Ovary (tissue), 3 donors: Measurements from ENCODE around the gene STOML1.

Source experiments
- EP300 ChIP-seq: sonication (generic); formaldehyde crosslinking; IDR thresholded peaks from one replicate; pipeline ENCODE4 v1.6.1; 2017; ENCODE audit warnings: antibody characterized with exemption
- POLR2A ChIP-seq: fragments of 450-650 bp; IDR thresholded peaks from one replicate; pipeline ENCODE4 v1.6.1; 2017; ENCODE audit warnings: antibody characterized with exemption, mild to moderate bottlenecking, moderate library complexity
- TF ChIP-seq, protein P1 (sequence below), 3 donors: fragments of 450-650 bp in 2 of 3; fragments of 200-600 bp in 1 of 3; IDR thresholded peaks; one replicate each; pipeline versions ENCODE4 v1.5.1 to v1.8.0; 2016 to 2022; ENCODE audit warnings: antibody characterized with exemption in 3 of 3, mild to moderate bottlenecking in 1 of 3
- donor health status: DM: no; HTN: no; CAD: no.

DNA sequence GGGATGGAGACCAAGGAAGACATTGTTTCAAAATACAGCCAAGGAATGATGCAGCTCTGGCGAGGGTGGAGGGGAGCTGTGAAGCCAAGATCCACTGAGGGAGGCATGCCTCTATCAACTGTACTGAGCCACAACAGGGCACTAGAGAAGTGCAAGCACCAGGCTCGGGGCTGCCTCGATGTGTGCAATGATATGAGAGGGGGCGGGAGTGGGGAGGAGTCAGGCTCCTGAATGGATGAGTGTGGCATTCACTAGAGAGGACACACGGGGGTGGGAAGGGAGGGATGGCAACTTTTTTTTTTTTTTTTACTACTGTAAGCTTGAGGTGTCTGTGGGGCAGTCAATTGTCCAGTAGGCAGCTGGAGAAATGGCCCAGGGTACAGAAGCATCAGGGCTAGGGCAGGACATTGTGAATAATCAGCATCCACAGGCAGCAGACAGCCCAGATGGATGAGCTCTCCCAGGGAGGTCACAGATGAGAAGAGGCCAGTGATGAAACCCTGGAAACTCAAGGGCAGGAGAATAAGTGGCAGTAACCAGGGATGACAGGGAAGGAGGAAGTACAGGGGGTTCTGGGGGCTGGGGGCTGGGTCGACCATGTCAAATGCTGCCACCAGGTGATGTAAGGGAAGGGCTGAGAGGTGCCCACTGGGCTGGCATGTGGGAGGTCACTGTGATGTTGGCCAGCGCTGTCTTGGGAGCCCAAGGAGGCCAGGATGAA is 5.9 kb downstream of the STOML1 start:
- TF ChIP-seq POLR2A (no peak), EP300 (no peak)
- TF ChIP-seq, protein P1, sequence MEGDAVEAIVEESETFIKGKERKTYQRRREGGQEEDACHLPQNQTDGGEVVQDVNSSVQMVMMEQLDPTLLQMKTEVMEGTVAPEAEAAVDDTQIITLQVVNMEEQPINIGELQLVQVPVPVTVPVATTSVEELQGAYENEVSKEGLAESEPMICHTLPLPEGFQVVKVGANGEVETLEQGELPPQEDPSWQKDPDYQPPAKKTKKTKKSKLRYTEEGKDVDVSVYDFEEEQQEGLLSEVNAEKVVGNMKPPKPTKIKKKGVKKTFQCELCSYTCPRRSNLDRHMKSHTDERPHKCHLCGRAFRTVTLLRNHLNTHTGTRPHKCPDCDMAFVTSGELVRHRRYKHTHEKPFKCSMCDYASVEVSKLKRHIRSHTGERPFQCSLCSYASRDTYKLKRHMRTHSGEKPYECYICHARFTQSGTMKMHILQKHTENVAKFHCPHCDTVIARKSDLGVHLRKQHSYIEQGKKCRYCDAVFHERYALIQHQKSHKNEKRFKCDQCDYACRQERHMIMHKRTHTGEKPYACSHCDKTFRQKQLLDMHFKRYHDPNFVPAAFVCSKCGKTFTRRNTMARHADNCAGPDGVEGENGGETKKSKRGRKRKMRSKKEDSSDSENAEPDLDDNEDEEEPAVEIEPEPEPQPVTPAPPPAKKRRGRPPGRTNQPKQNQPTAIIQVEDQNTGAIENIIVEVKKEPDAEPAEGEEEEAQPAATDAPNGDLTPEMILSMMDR (IDR thresholded peaks at IDR 0.05), result no peak
